ENCODE data around the gene FFAR2.
A peak's percentile ranks its signal among the peaks of the same experiment; 100 is the strongest.

The FFAR2 gene

DNA sequence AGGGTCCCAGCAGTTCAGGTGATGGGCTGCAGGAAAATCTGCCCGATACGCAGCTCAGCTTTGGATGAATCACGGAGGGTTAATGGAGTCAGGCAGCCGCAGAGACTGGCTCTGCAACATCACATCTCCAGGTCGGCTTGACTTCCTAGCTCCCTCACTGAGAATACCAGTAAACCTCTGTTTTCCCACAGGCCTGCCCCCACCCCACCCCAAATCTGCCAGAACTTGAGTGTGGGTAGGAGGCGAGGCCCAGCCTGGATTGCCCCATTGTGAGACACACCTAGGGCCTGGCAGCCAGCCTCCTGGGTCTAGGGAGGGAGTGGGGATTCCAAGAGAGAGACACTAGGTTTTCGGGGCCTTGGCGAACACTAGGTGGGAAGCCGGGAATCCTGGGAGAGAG, 45.9 kb downstream of the FFAR2 start:
- no peak for DNase-seq (ENCODE audit: low read depth)
- TF ChIP-seq, protein P1, sequence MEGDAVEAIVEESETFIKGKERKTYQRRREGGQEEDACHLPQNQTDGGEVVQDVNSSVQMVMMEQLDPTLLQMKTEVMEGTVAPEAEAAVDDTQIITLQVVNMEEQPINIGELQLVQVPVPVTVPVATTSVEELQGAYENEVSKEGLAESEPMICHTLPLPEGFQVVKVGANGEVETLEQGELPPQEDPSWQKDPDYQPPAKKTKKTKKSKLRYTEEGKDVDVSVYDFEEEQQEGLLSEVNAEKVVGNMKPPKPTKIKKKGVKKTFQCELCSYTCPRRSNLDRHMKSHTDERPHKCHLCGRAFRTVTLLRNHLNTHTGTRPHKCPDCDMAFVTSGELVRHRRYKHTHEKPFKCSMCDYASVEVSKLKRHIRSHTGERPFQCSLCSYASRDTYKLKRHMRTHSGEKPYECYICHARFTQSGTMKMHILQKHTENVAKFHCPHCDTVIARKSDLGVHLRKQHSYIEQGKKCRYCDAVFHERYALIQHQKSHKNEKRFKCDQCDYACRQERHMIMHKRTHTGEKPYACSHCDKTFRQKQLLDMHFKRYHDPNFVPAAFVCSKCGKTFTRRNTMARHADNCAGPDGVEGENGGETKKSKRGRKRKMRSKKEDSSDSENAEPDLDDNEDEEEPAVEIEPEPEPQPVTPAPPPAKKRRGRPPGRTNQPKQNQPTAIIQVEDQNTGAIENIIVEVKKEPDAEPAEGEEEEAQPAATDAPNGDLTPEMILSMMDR (IDR thresholded peaks at IDR 0.05; ENCODE audit: control insufficient read depth, insufficient read depth, low read depth, low read length, missing control alignments): no peak
- no peak overlapping the region for H3K4me3 ChIP-seq (ENCODE audit: control insufficient read depth, low read depth, low read length)

DNA sequence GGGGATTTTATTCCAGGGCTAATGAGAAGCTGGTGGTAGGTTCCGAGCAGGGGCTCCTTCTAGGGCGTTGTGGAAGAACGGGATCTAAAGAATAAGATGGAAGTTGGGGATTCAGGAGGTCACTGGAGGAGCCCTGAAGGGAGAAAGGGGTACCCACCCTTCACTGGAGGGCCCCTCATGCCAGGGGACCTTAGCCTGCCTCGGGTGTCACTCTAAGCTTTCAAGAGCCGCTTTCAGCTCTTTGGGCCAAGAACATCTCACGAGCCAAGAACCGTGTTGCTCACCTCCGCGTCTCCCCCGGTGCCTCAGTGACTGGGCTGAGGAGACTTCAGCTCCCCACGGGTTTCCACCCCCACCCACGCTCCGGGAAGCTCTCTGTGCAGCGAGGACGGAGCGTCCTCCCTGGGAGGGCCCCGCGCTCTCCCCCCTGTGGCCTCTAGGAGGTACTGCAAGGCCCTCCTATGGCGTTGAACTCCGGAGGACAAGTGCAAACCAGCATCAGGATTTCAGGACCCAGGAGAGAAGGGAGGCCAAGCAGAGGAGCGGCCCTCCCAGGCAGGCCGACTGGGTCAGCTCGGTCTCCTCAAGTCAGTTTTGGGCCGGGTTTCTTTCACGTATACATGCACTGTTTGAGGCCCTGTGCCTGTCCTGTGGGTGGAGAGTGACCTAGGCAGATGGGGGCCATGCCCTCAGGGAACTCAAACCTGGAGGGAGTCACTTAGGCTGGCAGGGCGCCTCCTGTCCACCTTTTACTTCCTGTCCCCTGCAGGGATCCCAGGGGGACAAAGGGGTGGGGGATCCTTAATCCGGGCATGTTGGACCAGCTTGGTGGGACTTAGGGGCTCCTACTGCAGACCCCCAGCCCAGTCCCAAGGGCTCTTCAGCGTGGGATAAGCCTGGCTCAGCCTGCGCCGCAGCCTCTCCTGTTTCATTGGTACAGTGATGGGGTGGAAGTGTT, 47.3 kb downstream of the FFAR2 start:
- TF ChIP-seq, protein P1 (IDR thresholded peaks at IDR 0.05; ENCODE audit: control insufficient read depth, insufficient read depth, low read depth, low read length, missing control alignments): peak; percentile 98
- H3K4me3 ChIP-seq (ENCODE audit: control insufficient read depth, low read depth, low read length): no peak overlapping the region
- no peak for DNase-seq (ENCODE audit: low read depth)

DNA sequence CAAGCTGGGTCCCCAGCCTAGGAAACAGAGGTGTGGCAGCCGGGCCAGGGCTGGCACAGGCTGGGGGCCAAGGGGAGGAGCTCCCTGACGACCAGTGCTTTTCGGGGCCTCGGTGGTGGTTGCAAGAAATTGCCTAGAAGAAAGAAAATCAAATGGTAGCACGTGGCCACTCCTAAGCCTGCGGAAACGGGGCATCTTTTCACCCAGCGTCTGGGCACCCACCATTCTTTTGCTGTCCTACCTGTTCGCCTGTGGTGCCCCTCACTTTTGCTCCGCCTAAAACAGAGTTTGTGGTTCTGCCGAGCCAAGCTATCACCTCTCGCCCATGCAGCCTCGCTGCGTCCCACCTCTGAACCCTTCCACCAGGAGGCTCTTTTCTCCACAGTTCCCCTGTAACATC, 49.3 kb downstream of the FFAR2 start:
- TF ChIP-seq, protein P1 (IDR thresholded peaks at IDR 0.05; ENCODE audit: control insufficient read depth, insufficient read depth, low read depth, low read length, missing control alignments): no peak
- no peak overlapping the region for H3K4me3 ChIP-seq (ENCODE audit: control insufficient read depth, low read depth, low read length)
- no peak for DNase-seq (ENCODE audit: low read depth)

DNA sequence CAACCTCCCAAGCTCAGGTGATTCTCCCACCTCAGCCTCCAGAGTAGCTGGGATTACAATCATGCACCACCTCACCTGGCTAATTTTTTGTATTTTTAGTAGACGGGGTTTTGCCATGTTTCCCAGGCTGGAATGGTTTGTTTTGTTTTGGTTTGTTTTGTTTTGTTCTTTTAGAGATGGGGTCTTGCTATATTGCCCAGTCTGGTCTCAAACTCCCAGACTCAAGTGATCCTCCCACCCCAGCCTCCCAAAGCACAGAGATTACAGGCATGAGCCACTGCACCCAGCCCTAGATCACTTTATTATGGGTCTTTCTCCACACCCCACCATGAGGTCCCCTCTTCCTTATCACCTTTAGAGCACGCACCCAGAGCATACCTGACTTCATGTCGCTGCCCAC, 50.2 kb downstream of the FFAR2 start:
- TF ChIP-seq, protein P1 (IDR thresholded peaks at IDR 0.05; ENCODE audit: control insufficient read depth, insufficient read depth, low read depth, low read length, missing control alignments): no peak
- DNase-seq (ENCODE audit: low read depth): no peak
- no peak overlapping the region for H3K4me3 ChIP-seq (ENCODE audit: control insufficient read depth, low read depth, low read length)

DNA sequence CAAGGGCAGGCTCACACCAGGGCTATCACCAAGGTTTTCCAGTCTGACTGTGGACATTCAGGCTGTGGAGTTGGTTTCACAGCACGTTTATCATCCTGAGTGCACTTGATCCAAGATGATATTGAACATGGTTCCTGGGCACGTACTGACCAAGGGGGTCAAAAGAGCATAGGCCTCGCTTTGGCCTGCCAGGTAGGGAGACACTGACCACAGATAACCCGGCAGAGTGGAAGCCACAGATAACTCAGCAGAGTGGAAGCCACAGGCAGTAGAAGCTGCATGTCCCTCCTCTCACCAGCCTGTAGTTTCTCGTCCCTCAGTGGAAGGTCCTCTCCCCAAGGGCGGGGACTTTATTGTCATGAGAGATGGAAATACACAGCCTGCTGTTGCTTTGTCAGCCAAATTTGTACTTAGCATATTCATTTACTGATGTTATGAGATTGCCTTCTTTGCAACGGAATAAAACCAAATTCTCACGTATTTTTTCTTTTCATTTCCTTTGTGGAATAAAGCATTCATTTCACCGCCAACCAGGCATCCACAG, 51.0 kb downstream of the FFAR2 start:
- DNase-seq (ENCODE audit: low read depth): no peak
- H3K4me3 ChIP-seq (ENCODE audit: control insufficient read depth, low read depth, low read length): no peak overlapping the region
- TF ChIP-seq, protein P1 (IDR thresholded peaks at IDR 0.05; ENCODE audit: control insufficient read depth, insufficient read depth, low read depth, low read length, missing control alignments): no peak

DNA sequence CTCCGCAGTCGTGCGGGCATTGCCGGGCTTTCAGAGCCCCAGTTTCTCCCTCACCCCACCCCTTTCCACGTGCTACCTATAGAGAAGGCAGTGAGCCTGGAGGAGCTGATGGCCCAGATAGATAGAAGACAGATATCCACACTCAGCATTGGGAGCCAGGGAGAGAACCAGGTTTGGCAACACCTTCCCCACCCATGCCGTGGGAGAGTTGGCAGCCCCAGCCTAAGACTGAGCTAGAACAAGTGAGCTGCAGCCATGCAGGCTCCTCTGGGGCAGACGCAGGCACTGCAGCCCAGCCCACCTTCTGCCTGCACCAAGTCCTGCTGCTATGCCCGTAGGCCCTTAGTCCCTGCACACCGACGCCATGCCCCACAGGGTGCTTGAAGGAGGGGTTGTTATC, 52.6 kb downstream of the FFAR2 start:
- H3K4me3 ChIP-seq (ENCODE audit: control insufficient read depth, low read depth, low read length): no peak overlapping the region
- TF ChIP-seq, protein P1 (IDR thresholded peaks at IDR 0.05; ENCODE audit: control insufficient read depth, insufficient read depth, low read depth, low read length, missing control alignments): no peak
- DNase-seq (ENCODE audit: low read depth): no peak

All from AG09309 (cell line).